ENCODE results near the gene MVD. TPM values are rescaled to one million over a fixed set of nuclear protein-coding genes. Genes with fewer than 3 reads are reported as not detected.

MVD gene
- total and polyA plus RNA-seq, 2 of the 13 experiments (the other 11 are each of a cell fraction or from before 2014, with no cell fraction given): 28.1 to 187 TPM

- TF ChIP-seq ZNF318 (CRISPR knock-in tag; IDR thresholded peaks at IDR 0.05): no peak
- TF ChIP-seq ZNF83 (CRISPR knock-in tag; IDR thresholded peaks at IDR 0.05; ENCODE audit: borderline replicate concordance): 0 out of 2 replicates have a peak, but pooled peaks have one; percentile 53
- TF ChIP-seq KDM2A (CRISPR knock-in tag; IDR thresholded peaks at IDR 0.05; ENCODE audit: borderline replicate concordance, low read depth): peak; percentile 18; the same call in 1 of the 2 replicates
- TF ChIP-seq ZNF274 (CRISPR knock-in tag; IDR thresholded peaks at IDR 0.05): peak; percentile 77; the same call in 1 of the 2 replicates
- peak; percentile 21; the same call in 1 of the 2 replicates for TF ChIP-seq RAD21 (CRISPR knock-in tag; IDR thresholded peaks at IDR 0.05)
- peak; percentile 81 for TF ChIP-seq ZNF740 (CRISPR knock-in tag; IDR thresholded peaks at IDR 0.05)
- peak; percentile 40; the same call in 1 of the 2 replicates for TF ChIP-seq MTA1 (CRISPR knock-in tag; IDR thresholded peaks at IDR 0.05; ENCODE audit: borderline replicate concordance)
- TF ChIP-seq ZNF788 (CRISPR knock-in tag; IDR thresholded peaks at IDR 0.05; ENCODE audit: borderline replicate concordance): 0 out of 2 replicates have a peak, but pooled peaks have one; percentile 24
- TF ChIP-seq, protein P1, sequence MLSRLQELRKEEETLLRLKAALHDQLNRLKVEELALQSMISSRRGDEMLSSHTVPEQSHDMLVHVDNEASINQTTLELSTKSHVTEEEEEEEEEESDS (CRISPR knock-in tag; IDR thresholded peaks at IDR 0.05; ENCODE audit: borderline replicate concordance): no peak
- no peak for TF ChIP-seq ZNF10 (CRISPR knock-in tag; IDR thresholded peaks at IDR 0.05; ENCODE audit: borderline replicate concordance, low read depth)
- TF ChIP-seq KLF11 (CRISPR knock-in tag; IDR thresholded peaks at IDR 0.05): no peak
- 0 out of 2 replicates have a peak, but pooled peaks have one; percentile 30 for TF ChIP-seq KDM4B (CRISPR knock-in tag; IDR thresholded peaks at IDR 0.05)
- TF ChIP-seq FUBP1 (CRISPR knock-in tag; IDR thresholded peaks at IDR 0.05; ENCODE audit: borderline replicate concordance): no peak
- TF ChIP-seq ZSCAN22 (CRISPR knock-in tag; IDR thresholded peaks at IDR 0.05): no peak
- TF ChIP-seq ZNF7 (CRISPR knock-in tag; IDR thresholded peaks at IDR 0.05): no peak
- TF ChIP-seq NFATC3 (CRISPR knock-in tag; IDR thresholded peaks at IDR 0.05): no peak
- no peak for TF ChIP-seq CEBPB (IDR thresholded peaks at IDR 0.05; ENCODE audit: borderline replicate concordance, low read depth, low read length)
- no peak for TF ChIP-seq ZNF432 (CRISPR knock-in tag; IDR thresholded peaks at IDR 0.05; ENCODE audit: borderline replicate concordance)
These were observed 22.5 kb upstream of the MVD start (continued) for GRCh38 chr16:88685156-88686061.

Data from HepG2 (cell line).